ENCODE results near the gene PLEKHA8. TPM values are rescaled to one million over a fixed set of nuclear protein-coding genes. Genes with fewer than 3 reads are reported as not detected.

Gene PLEKHA8
- total RNA-seq, 1 experiment from 2014 or later = 23.0 TPM

DNA sequence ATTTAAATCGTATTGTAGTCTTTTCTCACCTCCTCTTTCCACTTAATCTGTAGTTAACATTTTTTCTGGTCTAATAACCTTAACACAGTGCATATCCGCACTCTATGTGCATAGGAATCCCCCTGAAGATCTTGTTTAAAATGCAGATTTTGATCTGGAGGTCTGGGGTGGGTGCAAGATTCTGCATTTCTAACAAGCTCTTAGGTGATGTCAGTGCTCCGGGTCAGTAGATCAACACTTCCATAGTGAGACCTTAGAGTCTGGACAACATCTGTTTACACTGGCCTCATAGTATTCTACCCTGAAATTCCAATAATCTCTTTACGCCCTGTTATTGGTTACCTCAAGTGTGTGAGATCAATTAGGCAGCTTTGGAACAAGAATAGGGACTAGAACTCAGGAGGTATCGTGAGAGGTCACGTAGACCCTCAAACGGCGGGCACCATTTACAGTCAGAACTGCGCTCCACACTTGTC is 434 bp upstream of the PLEKHA8 start:
- TF ChIP-seq CTCF (conservative IDR thresholded peaks at IDR 0.05) (no peak), EZH2 (IDR thresholded peaks at IDR 0.05; ENCODE audit: low read depth) (no peak)
- no peaks in the 10 kb centered on the region for H3K9me2 ChIP-seq (ENCODE audit: insufficient read depth)
- H4K20me1 ChIP-seq (ENCODE audit: insufficient read depth) = no peaks in the 10 kb centered on the region
- peak overlapping the region; percentile 66 for H3K27ac ChIP-seq
- no peaks in the 10 kb centered on the region for H3K27me3 ChIP-seq (ENCODE audit: insufficient read depth, low read depth)
- BruUV-seq (replicated peaks) = no TSS peak
- H3F3A ChIP-seq (ENCODE audit: insufficient read depth, low read depth) = peaks cover 27% of the 10 kb centered on the region
- H3K9me3 ChIP-seq (ENCODE audit: insufficient read depth, low read depth) = no peaks in the 10 kb centered on the region
- peak overlapping the region; percentile 88 for H2AFZ ChIP-seq
- POLR2A ChIA-PET (ENCODE audit: unreplicated experiment) = no interaction called here
- peak overlapping the region; percentile 93 for H3K4me2 ChIP-seq
- intact Hi-C loops (cut with micrococcal nuclease; ENCODE audit: unreplicated experiment) = loop anchor here (2.0 to 5.0 kb wide), 5 partner anchors 107 to 420 kb away; partner anchors contain the start of genes MTURN and ZNRF2
- 0 out of 2 replicates have a peak, but pooled peaks cover 7% of the 10 kb centered on the region for H3K36me3 ChIP-seq (ENCODE audit: low read depth)
- H3K4me3 ChIP-seq = peak overlapping the region; percentile 75
- peaks cover 56% of the 10 kb centered on the region for H3K4me1 ChIP-seq (replicated peaks; ENCODE audit: insufficient read depth)
- H3K79me2 ChIP-seq (ENCODE audit: low read depth) = peaks cover 75% of the 10 kb centered on the region
- DNase-seq = no peak
- CTCF ChIA-PET = interaction anchor here (0.9 kb wide), 1 partner anchor 34 kb away, joined by 3 read pairs; no protein-coding TSS in a partner anchor

DNA sequence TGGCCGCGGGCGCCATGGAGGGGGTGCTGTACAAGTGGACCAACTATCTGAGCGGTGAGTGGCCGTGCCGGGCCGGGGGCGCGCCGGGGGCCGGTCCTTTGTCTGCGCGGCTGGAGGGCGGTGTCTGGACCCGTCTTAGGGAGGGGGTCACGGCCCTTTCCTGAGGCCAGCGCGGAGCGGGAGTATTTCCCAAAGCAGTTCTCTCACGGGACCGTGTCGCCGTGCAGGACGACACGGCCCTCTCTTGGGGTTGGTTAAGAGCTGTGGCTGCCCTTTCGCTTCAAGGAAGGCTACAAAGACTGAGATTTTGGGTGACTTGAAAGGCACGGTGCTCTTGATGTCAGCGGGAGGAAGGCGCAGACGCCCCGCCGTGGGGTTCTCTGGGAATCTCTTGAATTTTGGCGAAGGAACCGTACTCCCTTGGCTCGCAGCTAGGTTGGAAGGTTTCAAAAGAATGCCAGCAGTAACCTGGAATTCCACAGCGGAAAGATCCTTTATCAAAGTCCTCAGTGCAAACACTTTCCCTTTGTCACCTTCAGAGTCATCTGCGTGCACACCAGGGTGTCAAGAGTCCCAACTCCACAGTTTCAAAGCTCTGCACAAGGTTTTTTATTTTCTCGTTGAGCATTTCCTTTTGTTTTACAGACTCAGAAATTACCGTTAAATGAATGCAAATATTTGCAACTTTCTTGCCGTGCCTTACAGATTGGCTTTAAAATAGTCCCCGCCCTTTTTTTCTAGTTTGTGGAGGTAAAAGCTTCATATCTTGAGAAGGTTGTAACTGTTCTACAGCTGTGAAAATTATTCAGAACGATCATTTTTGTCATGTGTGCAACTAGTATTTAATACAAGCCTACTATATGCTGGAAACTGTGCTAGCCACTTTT is 780 bp downstream of the PLEKHA8 start:
- Histone ChIP-seq H3K27me3 (ENCODE audit: insufficient read depth, low read depth) (no peaks in the 10 kb centered on the region), H3F3A (ENCODE audit: insufficient read depth, low read depth) (peaks cover 36% of the 10 kb centered on the region), H3K9me3 (ENCODE audit: insufficient read depth, low read depth) (no peaks in the 10 kb centered on the region), H3K4me2 (peak overlapping the region; percentile 93), H3K4me3 (peak overlapping the region; percentile 75), H4K20me1 (ENCODE audit: insufficient read depth) (no peaks in the 10 kb centered on the region), H2AFZ (peak overlapping the region; percentile 88), H3K79me2 (ENCODE audit: low read depth) (peaks cover 68% of the 10 kb centered on the region), H3K4me1 (replicated peaks; ENCODE audit: insufficient read depth) (peaks cover 64% of the 10 kb centered on the region), H3K9me2 (ENCODE audit: insufficient read depth) (no peaks in the 10 kb centered on the region), H3K27ac (peak overlapping the region; percentile 36), H3K36me3 (ENCODE audit: low read depth) (no peaks in the 10 kb centered on the region)
- BruUV-seq (replicated peaks) = no TSS peak
- DNase-seq = peak in 1 of 2 experiments; percentile 55
- POLR2A ChIA-PET (ENCODE audit: unreplicated experiment) = interaction anchor here (0.5 to 0.7 kb wide), 3 partner anchors 66 to 839 kb away, joined by 4 to 5 read pairs (median 4); no protein-coding TSS in a partner anchor
- intact Hi-C loops (cut with micrococcal nuclease; ENCODE audit: unreplicated experiment) = loop anchor here (2.0 to 5.0 kb wide), 5 partner anchors 106 to 422 kb away; partner anchors contain the start of genes MTURN and ZNRF2
- CTCF ChIA-PET = no interaction called here
- TF ChIP-seq CTCF (conservative IDR thresholded peaks at IDR 0.05) = no peak
- no peak for TF ChIP-seq EZH2 (IDR thresholded peaks at IDR 0.05; ENCODE audit: low read depth)

DNA sequence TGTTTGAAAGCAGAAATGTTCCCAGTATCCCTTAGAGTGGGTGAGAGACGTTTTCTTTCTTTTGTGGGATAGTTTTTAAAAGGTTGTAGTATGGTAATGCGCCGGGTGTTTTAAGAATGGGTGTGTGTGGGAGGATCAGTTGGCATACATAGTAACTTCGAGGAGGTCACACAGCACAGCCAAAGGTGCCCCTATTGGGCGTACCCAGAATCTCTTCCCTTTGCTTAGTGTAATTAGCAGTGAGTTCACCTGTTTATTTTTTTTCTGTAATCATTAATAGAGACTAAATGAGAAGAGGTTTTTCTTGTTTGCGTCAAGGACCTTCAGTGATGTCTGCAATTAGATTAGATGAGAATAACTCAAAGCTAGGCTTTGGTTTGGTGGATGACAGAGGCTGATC is 1.5 kb downstream of the PLEKHA8 start:
- BruUV-seq (replicated peaks) = TSS peak; percentile 35
- H3K27ac ChIP-seq = no peak overlapping the region
- ChIA-PET CTCF (no interaction called here), POLR2A (ENCODE audit: unreplicated experiment) (interaction anchor here (0.7 kb wide), 1 partner anchor 12 kb away, joined by 3 read pairs; no protein-coding TSS in a partner anchor)
- H4K20me1 ChIP-seq (ENCODE audit: insufficient read depth) = no peaks in the 10 kb centered on the region
- no peak for TF ChIP-seq EZH2 (IDR thresholded peaks at IDR 0.05; ENCODE audit: low read depth)
- 0 out of 2 replicates have a peak, but pooled peaks have one; percentile 23 for TF ChIP-seq CTCF (conservative IDR thresholded peaks at IDR 0.05)
- peaks cover 68% of the 10 kb centered on the region for H3K79me2 ChIP-seq (ENCODE audit: low read depth)
- H3K36me3 ChIP-seq (ENCODE audit: low read depth) = no peaks in the 10 kb centered on the region
- peak overlapping the region; percentile 93 for H3K4me2 ChIP-seq
- intact Hi-C loops (cut with micrococcal nuclease; ENCODE audit: unreplicated experiment) = loop anchor here (2.0 to 5.0 kb wide), 5 partner anchors 105 to 422 kb away; partner anchors contain the start of genes MTURN and ZNRF2
- peak overlapping the region; percentile 88 for H2AFZ ChIP-seq
- H3K9me3 ChIP-seq (ENCODE audit: insufficient read depth, low read depth) = no peaks in the 10 kb centered on the region
- H3K4me3 ChIP-seq = peak overlapping the region; percentile 75
- peaks cover 57% of the 10 kb centered on the region for H3K4me1 ChIP-seq (replicated peaks; ENCODE audit: insufficient read depth)
- peaks cover 36% of the 10 kb centered on the region for H3F3A ChIP-seq (ENCODE audit: insufficient read depth, low read depth)
- DNase-seq = no peak
- no peaks in the 10 kb centered on the region for H3K27me3 ChIP-seq (ENCODE audit: insufficient read depth, low read depth)
- H3K9me2 ChIP-seq (ENCODE audit: insufficient read depth) = no peaks in the 10 kb centered on the region

Data from PC-9 (cell line).